ENCODE measurements around the gene MUC4.

The MUC4 gene

DNA sequence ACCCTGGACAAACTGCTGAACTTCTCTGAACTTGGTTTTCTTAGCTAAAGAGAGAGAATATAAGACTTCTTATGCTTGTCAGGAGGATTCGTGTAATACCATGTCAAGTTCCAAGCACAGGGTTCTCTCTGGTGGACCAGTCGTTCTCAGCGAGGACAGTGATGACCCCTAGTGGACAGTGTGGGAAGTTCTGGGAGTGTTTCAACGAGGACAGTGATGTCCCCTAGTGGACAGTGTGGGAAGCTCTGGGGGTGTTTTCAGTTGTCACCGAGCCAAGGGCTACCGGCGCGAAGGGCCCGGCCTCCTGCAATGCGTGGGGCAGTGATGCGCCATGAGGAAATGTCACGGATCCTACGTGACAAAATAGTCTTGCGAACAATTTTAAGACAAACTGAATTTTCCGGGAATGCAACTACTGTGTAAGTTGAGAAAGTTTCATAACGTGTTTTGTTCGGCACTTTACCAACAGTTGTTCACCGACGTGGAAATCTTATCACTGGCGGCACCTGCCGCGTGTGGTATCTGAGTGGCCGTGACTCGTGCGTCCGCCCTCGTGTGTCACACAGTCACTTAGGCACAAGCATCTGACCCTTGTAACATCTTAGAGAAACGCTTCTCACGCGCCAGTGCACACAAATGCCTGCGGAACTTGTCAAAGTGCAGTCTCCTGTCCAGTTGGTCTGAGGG lies 39.3 kb upstream of the MUC4 start:
- H3K9ac ChIP-seq (ENCODE audit: low read length): no peak overlapping the region; the same call in 1 of the 2 replicates
- H3K36me3 ChIP-seq (ENCODE audit: insufficient read depth, low read length): no peaks in the 10 kb centered on the region
- peak overlapping the region; percentile 53 for H3K4me2 ChIP-seq (ENCODE audit: low read length)
- no peaks in the 10 kb centered on the region for H3F3A ChIP-seq (ENCODE audit: insufficient read depth, low read length)
- no peak for TF ChIP-seq EZH2 (IDR thresholded peaks at IDR 0.05; ENCODE audit: borderline replicate concordance, low read length)
- TF ChIP-seq, protein P1, sequence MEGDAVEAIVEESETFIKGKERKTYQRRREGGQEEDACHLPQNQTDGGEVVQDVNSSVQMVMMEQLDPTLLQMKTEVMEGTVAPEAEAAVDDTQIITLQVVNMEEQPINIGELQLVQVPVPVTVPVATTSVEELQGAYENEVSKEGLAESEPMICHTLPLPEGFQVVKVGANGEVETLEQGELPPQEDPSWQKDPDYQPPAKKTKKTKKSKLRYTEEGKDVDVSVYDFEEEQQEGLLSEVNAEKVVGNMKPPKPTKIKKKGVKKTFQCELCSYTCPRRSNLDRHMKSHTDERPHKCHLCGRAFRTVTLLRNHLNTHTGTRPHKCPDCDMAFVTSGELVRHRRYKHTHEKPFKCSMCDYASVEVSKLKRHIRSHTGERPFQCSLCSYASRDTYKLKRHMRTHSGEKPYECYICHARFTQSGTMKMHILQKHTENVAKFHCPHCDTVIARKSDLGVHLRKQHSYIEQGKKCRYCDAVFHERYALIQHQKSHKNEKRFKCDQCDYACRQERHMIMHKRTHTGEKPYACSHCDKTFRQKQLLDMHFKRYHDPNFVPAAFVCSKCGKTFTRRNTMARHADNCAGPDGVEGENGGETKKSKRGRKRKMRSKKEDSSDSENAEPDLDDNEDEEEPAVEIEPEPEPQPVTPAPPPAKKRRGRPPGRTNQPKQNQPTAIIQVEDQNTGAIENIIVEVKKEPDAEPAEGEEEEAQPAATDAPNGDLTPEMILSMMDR (IDR thresholded peaks at IDR 0.05; ENCODE audit: low read length): peak; percentile 100
- no peaks in the 10 kb centered on the region for H3K9me3 ChIP-seq (ENCODE audit: low read length)
- H3K27me3 ChIP-seq (ENCODE audit: insufficient read depth, low read length): no peaks in the 10 kb centered on the region; the same call in 1 of the 2 replicates
- peaks cover 7% of the 10 kb centered on the region for H3K4me1 ChIP-seq (ENCODE audit: insufficient read depth, low read length, severe bottlenecking)
- no peak overlapping the region for H3K27ac ChIP-seq (ENCODE audit: low read depth, low read length, poor library complexity, severe bottlenecking)
- peak overlapping the region; percentile 22 for H3K4me3 ChIP-seq (ENCODE audit: low read depth, low read length, poor library complexity, severe bottlenecking)
- H2AFZ ChIP-seq (ENCODE audit: low read length): no peak overlapping the region
- no peaks in the 10 kb centered on the region for H3K9me2 ChIP-seq (ENCODE audit: low read depth, low read length)
- H4K20me1 ChIP-seq (ENCODE audit: insufficient read depth, low read length): no peaks in the 10 kb centered on the region
- H3K79me2 ChIP-seq (ENCODE audit: insufficient read depth, low read length): no peaks in the 10 kb centered on the region

GRCh38 chr3:195849322-195850074 lies 37.8 kb upstream of the MUC4 start:
- no peak overlapping the region for H3K4me3 ChIP-seq (ENCODE audit: low read depth, low read length, poor library complexity, severe bottlenecking)
- no peak overlapping the region for H3K27ac ChIP-seq (ENCODE audit: low read depth, low read length, poor library complexity, severe bottlenecking)
- no peak for TF ChIP-seq EZH2 (IDR thresholded peaks at IDR 0.05; ENCODE audit: borderline replicate concordance, low read length)
- TF ChIP-seq, protein P1 (IDR thresholded peaks at IDR 0.05; ENCODE audit: low read length): 0 out of 2 replicates have a peak, but pooled peaks have one; percentile 5
- H4K20me1 ChIP-seq (ENCODE audit: insufficient read depth, low read length): no peaks in the 10 kb centered on the region
- H3K9ac ChIP-seq (ENCODE audit: low read length): no peak overlapping the region
- no peak overlapping the region for H2AFZ ChIP-seq (ENCODE audit: low read length)
- H3K4me2 ChIP-seq (ENCODE audit: low read length): no peak overlapping the region
- no peaks in the 10 kb centered on the region for H3F3A ChIP-seq (ENCODE audit: insufficient read depth, low read length)
- H3K9me3 ChIP-seq (ENCODE audit: low read length): no peaks in the 10 kb centered on the region
- H3K4me1 ChIP-seq (ENCODE audit: insufficient read depth, low read length, severe bottlenecking): peaks cover 7% of the 10 kb centered on the region
- no peaks in the 10 kb centered on the region for H3K9me2 ChIP-seq (ENCODE audit: low read depth, low read length)
- no peaks in the 10 kb centered on the region for H3K36me3 ChIP-seq (ENCODE audit: insufficient read depth, low read length)
- no peaks in the 10 kb centered on the region for H3K79me2 ChIP-seq (ENCODE audit: insufficient read depth, low read length)
- no peaks in the 10 kb centered on the region; the same call in 1 of the 2 replicates for H3K27me3 ChIP-seq (ENCODE audit: insufficient read depth, low read length)

GRCh38 chr3:195847055-195847950 lies 35.6 kb upstream of the MUC4 start:
- Histone ChIP-seq H2AFZ (ENCODE audit: low read length) (no peak overlapping the region), H3K9me3 (ENCODE audit: low read length) (no peaks in the 10 kb centered on the region), H3K79me2 (ENCODE audit: insufficient read depth, low read length) (no peaks in the 10 kb centered on the region), H4K20me1 (ENCODE audit: insufficient read depth, low read length) (no peaks in the 10 kb centered on the region), H3K27me3 (ENCODE audit: insufficient read depth, low read length) (no peaks in the 10 kb centered on the region; the same call in 1 of the 2 replicates), H3K9ac (ENCODE audit: low read length) (no peak overlapping the region), H3K4me1 (ENCODE audit: insufficient read depth, low read length, severe bottlenecking) (peaks cover 7% of the 10 kb centered on the region), H3K36me3 (ENCODE audit: insufficient read depth, low read length) (no peaks in the 10 kb centered on the region), H3K27ac (ENCODE audit: low read depth, low read length, poor library complexity, severe bottlenecking) (no peak overlapping the region), H3F3A (ENCODE audit: insufficient read depth, low read length) (no peaks in the 10 kb centered on the region), H3K4me2 (ENCODE audit: low read length) (no peak overlapping the region), H3K4me3 (ENCODE audit: low read depth, low read length, poor library complexity, severe bottlenecking) (no peak overlapping the region), H3K9me2 (ENCODE audit: low read depth, low read length) (no peaks in the 10 kb centered on the region)
- TF ChIP-seq, protein P1 (IDR thresholded peaks at IDR 0.05; ENCODE audit: low read length): no peak
- no peak for TF ChIP-seq EZH2 (IDR thresholded peaks at IDR 0.05; ENCODE audit: borderline replicate concordance, low read length)

All from OCI-LY1 (cell line).